Measurements from ENCODE around the gene TMEM101.
"Not testable (repeated sequence)": the region's sequence is repeated elsewhere in the genome, so short reads cannot be mapped to it uniquely, and the experiment has no call there.

TMEM101 gene

DNA sequence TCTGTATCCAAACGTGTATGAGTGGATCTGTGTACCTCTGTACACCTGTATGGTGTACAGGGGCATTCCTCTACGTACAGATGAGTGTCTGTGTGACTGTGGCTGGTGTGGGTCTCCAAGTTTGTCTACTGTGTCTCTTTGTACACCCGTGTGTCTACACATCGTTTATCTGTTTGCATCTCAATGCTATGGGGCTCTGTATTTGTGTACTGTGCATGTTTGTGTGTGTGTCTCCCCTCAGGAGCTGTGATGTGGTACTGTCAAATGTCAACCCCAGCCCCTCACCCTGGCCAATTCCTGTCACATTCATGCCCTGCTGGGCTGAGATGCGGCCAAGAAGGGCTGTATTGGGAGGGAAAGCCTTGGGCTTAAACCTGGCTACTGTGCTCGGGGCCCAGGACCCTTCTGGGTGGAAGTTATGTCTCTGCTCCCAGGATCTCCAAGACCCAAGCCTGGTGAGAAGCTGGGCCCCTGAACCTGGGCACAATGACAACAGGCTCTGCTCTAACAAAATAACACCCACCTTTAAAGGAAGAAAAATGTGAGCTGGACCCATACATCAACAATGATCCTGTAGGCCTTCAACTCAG lies 13.8 kb downstream of the TMEM101 start:
- no peak for DNase-seq (ENCODE audit: low spot score)

DNA sequence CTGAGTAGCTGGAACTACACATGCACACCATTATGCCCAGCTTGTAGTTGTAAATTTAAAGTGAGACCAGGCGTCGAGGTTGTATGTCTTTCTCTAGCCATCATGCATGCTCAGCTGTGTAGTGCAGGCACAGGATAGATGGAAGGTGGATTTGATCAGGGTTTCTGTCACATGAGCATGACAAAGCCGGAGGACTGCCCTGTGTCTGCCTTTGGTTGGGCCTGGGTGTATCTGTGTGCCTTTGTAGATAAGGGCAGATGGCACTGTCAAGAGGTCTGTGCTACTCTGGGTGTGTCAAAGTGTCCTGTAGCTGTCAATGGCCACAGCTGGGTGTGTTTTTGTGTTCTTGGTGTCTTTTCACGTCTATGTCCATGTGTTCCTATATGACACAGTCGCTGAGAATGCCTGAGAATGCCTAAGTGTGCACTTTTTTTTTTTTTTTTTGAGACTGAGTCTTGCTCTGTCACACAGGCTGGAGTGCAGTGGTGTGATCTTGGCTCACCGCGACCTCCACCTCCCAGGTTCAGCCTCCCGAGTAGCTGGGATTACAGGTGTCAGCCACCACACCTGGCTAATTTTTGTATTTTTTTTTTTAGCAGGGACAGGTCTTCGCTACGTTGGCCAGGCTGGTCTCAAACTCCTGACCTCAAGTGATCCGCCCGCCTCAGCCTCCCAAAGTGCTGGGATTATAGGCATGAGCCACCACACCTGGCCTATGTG lies 14.5 kb downstream of the TMEM101 start:
- no peak for DNase-seq (ENCODE audit: low spot score)

DNA sequence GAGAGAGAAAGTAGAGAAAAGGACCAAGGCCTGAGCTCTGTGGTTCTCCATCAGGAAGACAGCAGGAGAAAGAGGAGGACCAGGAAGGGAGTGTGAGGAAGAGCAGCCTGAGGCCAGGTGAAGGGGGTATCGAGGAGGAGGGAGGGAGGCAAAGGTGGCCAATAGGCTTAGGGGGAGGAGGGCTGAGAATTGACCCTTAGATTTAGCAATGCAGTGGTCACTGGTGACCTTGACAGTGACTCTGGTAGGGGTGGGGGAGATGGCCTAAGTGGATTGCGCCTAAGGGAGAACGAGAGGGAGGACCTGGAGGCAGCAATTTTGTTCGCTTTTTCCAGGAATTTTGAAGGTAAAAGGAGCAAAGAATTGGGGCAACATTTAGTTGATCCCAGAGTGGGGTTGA lies 15.7 kb downstream of the TMEM101 start:
- DNase-seq (ENCODE audit: low spot score), result no peak

DNA sequence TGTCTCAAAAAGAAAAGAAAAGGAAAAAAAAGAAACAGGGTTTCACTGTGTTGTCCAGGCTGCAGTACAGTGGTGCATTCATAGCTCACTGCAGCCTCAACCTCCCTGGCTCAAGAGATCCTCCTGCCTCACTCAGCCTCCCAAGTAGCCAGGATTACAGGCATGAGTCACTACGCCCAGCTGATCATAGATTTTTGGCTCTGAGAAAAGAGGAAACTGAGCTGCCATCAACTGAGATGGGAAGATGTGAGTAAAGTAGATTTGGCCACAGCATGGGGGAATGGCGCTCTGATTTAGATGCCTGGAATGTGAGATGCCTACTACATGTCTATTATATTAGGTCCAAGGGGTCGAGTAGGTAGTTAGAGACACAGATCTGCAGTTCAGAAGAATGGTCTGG lies 16.2 kb downstream of the TMEM101 start:
- DNase-seq (ENCODE audit: low spot score), result no peak

DNA sequence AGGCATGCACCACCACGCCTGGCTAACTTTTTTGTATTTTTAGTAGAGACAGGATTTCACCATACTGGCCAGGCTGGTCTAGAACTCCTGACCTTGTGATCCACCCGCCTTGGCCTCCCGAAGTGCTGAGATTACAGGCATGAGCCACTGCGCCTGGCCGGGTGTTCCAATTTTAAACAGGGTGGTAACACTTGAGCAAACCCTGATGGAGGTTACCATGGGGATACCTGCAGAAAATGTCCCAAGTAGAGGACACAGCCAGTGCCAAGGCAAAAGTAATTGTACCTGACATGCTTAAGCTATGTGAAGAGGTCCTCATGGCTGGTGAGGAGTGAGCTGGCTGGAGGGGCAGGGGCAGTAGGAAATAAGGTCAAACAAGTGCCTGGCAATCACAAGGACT lies 17.6 kb downstream of the TMEM101 start:
- DNase-seq (ENCODE audit: low spot score), result not testable (repeated sequence)

DNA sequence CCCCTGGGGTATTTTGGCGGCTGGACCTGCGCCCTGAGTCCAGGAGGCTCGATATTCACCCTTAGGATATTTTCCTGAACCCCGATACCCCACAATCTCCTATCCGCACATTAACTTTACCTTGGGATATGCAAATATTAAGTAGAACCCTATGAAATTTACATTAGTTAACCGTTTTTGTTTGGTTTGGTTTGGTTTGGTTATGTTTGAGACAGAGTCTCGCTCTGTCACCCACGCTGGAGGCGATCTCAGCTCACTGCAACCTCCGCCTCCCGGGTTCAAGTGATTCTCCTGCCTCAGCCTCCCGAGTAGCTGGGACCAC lies 19.7 kb downstream of the TMEM101 start:
- no peak for DNase-seq (ENCODE audit: low spot score)

DNA sequence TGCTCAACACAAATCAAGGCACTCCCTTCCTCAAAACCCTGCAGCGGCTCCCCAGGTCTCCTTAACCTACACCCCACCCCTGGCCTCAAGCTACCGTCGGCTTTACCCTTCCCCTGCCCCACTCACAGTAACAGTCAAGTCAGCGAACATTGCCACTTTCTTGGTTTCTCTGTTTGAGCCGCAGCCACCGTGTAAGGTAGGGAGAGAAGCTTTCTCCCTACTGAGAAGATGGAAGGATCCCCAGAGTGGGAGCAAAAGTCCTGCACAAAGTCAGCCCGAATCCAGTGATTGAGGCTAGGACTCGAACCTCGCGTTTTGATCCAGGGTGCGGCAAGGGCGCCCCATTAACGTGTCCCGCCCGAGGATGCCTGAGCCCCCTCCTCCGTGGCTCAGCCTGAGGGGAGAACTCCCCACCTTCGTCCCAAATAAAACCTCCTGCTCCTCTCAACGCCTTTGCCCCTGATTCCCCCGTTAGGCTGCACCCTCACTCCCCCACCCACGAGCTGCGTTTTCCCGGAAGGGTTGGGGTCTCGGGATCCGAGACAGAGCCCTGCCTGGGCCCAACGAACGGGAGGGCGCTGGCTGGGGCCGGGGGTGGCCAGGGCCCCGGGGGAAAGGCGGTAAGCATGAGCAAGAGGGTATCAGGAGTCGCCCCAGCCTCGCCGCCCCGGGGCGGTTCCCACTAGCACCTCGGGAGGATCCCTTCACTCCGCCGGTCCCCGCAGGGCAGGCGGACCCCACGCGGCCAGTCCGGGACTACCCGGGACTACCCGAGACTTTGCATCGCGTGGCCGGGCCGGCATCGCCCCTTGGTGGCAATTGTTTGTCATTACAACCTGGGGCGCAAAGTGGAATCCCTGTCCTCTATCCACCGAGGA lies 20.3 kb downstream of the TMEM101 start:
- DNase-seq (ENCODE audit: low spot score), result peak; percentile 59

DNA sequence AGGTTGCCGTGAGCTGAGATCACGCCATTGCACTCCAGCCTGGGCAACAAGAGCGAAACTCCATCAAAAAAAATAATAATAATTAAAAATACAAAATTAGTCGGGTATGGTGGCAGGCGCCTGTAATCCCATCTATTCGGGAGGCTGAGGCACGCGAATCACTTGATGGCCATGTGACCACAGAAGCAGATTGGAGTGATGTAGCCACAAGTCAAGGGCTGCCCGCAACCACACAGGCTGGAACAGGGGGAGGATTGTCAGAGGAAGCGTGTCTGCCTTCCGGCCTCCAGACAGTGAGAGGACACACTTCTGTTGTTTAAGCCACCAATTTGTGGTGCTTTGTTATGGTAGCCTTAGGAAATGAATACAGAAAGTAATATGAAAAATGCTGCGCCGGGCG lies 22.1 kb downstream of the TMEM101 start:
- DNase-seq (ENCODE audit: low spot score), result no peak

DNA sequence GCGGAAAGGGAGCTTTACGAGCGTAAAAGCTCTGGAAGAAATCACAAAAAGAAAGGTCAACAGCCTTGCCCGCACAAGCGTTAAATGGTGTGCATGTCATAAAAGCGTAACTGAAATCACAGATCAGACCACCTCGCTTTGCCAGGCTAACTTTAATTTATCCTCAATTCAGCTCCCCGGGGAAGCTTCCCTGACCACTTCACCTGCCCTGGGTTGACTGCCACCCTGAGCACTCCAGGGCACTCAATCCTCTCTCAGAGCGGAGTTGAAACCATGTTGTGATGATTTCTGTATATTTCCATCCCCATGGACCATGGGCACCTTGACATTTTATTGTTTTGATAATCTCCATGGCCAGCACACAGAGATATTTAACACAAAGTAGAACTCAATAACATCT lies 26.5 kb downstream of the TMEM101 start:
- DNase-seq (ENCODE audit: low spot score), result no peak

DNA sequence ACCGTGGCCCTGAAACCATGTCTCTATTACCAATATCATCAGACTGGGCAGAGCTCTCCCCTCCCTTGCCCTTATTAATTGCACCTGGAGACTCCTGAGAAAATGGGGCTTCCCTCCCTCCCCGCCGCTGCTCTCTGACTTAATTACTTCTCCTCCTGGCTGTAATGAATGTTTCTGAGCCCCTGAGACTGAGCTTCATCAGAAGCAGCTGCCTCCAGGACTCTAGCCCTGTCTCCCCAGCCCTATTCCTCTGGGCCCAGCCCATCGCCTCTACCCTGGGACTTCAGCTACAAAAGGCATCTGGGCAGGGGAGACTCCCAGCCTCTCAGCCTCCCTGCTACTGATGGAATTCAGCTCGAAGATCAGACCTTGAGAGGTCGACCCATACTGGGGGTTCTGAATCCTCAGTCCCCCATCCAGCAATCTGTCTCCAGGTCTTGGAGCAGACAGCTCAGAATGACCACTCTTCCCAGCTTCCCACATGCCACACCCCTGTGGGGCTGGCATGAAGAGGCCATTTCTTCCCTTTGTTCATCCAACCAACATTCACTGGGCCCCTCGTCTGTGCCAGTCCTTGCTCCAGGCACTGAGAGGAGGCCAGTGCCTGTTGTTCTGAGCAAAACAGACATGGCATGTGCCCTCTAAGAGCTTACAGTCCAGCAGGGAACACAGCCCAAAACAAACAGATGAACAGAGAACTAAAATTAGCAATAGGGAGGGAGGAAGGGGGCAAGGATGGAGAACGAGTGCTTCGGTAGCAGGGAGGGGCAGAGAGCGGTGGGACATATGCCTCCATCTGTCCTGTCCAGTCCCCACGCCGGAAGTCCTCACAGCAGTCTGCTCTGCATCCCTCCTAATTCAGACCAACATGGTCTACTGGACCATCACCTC lies 27.4 kb downstream of the TMEM101 start:
- no peak for DNase-seq (ENCODE audit: low spot score)

DNA sequence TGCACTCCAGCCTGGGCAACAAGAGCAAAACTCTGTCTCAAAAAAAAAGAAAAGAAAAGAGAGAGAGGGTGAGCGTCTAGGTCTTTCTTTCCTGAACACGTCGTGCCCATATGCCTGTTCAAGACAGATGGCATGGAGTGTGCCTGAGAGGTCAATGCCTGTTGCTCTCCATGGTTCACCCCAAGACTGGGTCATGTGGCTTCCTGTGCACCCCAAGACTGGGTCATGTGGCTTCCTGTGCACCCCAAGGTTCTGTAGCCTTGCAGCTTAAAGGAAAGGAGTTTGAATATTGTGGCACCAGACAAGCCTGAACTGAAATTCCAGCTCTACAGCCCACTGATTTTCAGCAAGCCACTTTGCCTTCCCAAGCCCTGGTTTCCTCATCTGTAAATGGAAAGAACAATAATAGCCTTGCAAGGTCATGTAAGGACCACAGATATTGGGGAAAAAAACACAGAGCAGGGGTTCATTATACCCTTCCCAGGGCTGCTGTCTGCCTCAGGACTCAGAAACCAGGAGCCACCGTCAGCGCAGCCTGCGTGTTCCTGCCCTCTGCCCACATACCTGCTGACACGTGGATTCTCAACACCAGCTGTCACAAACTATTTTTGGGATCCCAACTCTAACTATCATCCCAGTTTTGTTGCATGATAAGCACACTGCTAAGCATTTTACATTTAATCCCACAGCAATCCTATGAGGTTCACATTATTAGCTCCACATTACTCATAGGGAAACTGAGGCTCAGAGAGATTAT lies 28.4 kb downstream of the TMEM101 start:
- no peak for DNase-seq (ENCODE audit: low spot score)

DNA sequence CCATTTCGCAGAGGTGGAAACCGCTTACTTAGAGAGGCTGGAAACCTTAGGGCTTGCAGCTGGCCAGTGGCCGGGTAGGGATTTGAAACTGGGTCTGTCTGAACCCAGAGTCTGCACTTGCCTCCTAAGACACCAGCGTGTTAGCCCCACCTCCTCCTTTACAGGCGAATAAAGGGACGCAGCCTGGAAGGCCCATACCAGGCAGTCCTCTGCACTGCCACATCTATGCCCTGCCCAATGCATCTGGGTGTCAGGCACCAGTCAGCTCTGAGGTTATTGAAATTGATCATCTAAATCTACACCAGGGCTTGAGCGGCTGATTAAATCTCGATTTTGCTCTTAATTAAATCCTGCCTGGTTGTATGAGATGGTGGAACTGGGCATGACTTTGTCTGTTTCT lies 30.2 kb downstream of the TMEM101 start:
- no peak for DNase-seq (ENCODE audit: low spot score)

DNA sequence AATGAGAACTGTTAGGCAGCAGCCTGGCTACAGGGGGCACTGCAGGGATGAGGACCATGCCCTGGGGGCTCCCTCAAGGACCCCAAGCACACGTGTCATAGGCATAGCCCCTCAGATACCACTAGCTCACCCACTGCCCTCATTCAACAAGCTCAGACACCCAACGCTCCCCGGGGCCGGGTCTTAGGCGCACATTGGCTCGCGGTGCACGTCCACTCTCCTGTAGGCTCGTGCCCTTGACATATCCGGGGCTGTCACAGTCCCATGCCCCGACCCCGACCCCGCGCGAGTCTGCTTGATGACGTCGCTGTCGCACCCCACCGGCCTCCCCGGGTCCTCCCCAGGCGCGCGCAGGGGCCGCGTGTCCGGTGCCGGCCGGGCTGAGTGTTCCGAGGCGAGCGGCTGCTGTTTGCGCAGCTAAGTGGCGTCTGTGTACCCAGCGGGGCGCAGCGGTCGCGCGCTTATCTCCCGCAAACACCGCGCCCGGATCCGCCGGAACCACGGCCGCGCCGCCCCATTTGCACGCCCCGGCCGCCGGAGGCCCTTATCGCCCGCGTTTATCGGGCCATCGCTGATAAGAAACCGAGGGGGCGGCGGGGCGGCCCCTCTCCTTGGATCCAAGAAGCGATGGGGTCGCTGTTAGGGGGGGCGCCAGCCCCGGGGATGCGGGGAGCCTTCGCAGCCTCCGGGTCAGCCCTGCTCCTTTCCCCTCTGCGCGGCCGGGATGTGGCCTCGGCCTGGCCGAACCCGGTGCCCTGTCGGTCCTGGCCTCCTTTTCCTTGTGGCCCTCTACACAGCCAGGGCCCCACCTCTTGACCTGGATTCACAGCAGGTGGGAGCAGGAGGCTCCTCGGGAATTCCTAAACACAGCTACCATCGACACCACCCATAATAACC lies 31.0 kb downstream of the TMEM101 start:
- no peak for DNase-seq (ENCODE audit: low spot score)

DNA sequence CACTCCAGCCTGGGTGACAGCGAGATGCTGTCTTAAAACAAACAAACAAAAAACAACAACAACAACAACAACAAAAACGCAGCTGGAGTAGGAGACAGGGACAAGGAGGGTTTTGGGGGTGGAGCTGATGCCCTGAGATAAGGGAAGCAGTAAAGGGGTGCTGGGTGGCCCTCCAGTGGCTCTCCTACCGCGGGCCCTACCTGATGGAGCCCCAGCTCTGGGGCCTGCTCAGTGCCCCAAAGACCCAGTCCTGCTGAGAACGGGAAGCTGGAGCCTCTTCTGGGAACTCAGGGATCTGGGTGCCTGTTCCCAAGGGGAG lies 31.6 kb downstream of the TMEM101 start:
- no peak for DNase-seq (ENCODE audit: low spot score)

DNA sequence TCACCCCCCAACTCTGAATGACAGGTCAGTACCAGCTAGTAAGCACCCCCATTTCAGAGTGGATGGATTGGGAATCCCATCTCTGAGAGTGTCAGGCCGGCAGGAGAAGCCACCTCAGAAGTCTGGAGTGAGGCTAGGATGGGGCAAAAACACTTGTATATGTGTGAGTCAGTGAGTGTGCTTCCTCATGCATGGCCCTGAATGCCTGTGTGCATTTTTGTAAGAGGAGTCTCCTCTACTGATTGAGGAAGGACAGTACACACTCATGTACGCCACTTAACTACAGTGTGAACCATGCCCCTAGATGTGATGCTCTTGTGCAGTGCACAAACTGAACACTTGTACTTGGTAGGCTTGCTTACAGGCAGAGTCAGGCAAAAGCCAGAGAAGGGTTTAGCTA lies 32.6 kb downstream of the TMEM101 start:
- DNase-seq (ENCODE audit: low spot score), result no peak

DNA sequence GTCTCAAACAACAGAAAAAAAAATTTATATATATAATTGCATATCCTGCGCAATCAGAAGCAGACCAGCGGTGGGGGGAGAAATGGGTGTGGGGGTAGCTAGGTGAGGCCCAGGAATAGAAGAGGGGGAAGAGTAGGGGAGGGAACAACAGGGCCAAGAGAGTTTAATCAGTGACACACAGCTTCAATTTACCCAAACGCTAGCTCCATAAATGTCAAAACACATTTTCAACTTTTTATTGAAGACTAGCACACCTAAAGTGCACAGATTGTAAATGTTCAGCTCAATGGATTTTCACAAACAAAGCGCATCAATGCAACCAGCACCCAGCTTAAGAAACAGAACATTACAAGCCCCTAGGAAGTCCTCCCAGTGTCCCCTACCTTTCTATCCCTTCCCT lies 35.1 kb downstream of the TMEM101 start:
- DNase-seq (ENCODE audit: low spot score), result no peak

DNA sequence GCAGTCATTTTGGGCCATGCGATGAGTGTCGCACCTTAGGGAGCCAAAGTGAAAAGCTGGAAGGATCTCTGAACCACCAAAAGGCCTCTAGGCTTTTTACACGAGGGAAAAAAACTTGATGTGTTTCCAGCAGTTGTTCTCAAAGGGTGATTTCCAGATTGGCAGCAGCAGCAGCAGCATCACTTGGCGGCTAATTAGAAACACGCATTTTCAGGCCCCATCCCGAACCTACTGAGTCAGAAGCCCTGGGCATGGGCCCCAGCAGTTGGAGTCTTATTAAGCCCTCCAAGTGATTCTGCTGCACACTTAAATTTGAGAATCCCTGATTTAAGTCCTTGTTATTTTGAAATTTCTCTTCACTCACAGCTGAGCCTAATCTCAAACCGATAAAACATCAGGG lies 35.8 kb downstream of the TMEM101 start:
- no peak for DNase-seq (ENCODE audit: low spot score)

DNA sequence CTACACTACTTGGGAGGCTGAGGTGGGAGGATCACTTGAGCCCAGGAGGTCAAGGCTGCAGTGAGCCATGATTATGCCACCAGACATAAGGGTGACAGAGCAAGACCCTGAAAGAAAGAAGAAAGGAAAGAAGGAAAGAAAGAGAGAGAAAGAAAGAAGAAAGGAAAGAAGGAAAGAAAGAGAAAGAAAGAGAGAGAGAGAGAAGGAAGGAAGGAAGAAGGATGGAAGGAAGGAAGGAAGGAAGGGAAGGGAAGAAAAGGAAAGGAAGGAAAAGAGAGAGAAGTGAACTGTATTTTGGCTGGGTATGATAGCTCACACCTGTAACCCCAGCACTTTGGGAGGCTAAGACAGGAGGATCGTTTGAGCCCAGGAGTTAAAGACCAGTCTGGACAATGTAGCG lies 36.7 kb downstream of the TMEM101 start:
- no peak for DNase-seq (ENCODE audit: low spot score)

DNA sequence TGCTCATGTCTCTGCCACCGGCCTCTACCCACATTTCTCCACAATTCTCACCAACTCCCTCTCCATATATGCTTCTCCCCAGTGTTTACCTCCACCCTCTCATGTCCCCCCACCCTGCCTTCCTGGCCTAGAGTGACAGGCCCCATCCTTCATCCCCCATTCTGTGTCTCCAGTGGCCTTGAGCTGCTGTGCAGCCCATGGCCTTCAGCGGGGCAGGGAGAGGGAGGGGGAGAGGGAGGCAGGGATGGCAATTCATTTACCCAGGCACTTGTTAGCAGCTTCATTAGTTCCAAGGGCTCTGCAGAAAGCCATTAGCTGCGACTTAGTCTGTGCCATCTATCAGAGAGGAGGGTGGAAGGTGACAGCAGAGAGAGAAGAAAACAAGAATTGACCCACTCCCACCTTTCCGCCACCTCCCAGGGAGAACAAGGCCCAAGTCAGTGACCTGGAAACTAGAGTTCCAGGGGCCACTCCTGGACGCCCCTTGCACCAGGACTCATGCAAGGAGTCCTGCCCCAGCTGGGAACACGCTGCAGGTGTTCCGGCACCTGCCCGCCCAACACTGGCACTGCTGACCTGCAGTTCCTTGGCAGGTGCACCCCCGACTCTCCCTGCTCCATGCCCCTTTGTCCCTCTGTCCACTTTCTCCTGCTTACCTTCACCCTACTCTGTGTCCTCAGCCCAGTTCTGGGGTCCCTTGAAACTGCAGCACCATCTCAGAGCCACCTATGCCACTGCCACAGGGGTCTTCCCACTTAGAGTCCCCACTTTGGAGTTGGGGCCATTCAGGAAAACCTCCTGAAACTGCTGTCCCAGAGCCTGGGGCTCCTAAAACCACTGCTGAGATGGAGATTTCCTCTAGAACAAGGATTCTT lies 37.6 kb downstream of the TMEM101 start:
- DNase-seq (ENCODE audit: low spot score), result no peak

DNA sequence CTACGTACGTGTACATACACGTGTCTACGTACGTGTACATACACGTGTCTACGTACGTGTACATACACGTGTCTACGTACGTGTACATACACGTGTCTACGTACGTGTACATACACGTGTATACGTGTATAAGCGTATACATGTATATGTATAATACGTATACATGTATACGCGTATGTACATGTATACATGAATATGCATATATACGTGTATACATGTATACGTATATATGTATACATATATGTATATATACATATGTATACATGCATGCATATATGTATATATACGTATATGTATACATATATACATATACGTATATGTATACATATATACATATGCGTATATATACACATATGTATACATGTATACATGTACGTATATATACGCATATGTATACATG lies 38.9 kb downstream of the TMEM101 start:
- DNase-seq (ENCODE audit: low spot score), result no peak
